WTC11 (cell line): ENCODE results near the gene SEPTIN10.
"Not testable (repeated sequence)": the region's sequence is repeated elsewhere in the genome, so short reads cannot be mapped to it uniquely, and the experiment has no call there.

Source experiments
- ATF1 ChIP-seq: sonication (generic); formaldehyde crosslinking; IDR thresholded peaks from 2 replicates; pipeline ENCODE4 v1.8.1; 2023; ENCODE audit warnings: mild to moderate bottlenecking, moderate library complexity, missing genetic modification reagents
- ELF4 ChIP-seq: sonication (generic); formaldehyde crosslinking; IDR thresholded peaks from 2 replicates; pipeline ENCODE4 v1.8.1; 2022; ENCODE audit warnings: low read depth, mild to moderate bottlenecking, moderate library complexity, missing genetic modification reagents
- OVOL2 ChIP-seq: fragments of 250-450 bp; sonication (Bioruptor Pico); IDR thresholded peaks from 2 replicates; pipeline ENCODE4 v1.9.0; 2021; ENCODE audit warnings: mild to moderate bottlenecking, borderline replicate concordance
- RELA ChIP-seq: sonication (generic); formaldehyde crosslinking; IDR thresholded peaks from 2 replicates; pipeline ENCODE4 v1.8.1; 2022; ENCODE audit warnings: missing genetic modification reagents, mild to moderate bottlenecking, borderline replicate concordance
- SMAD4 ChIP-seq: sonication (generic); formaldehyde crosslinking; IDR thresholded peaks from 2 replicates; pipeline ENCODE4 v1.8.0; 2022; ENCODE audit warnings: mild to moderate bottlenecking, missing genetic modification reagents
- TEAD4 ChIP-seq: sonication (generic); formaldehyde crosslinking; IDR thresholded peaks from 2 replicates; pipeline ENCODE4 v1.8.0; 2022; ENCODE audit warnings: mild to moderate bottlenecking, missing genetic modification reagents
- TF ChIP-seq, protein P1 (sequence below): fragments of 200-600 bp; IDR thresholded peaks from 2 replicates; pipeline ENCODE4 v1.8.0; 2022; ENCODE audit warnings: antibody characterized with exemption
- TF ChIP-seq, protein P2 (sequence below): sonication (generic); formaldehyde crosslinking; IDR thresholded peaks from 2 replicates; pipeline ENCODE4 v1.8.0; 2022; ENCODE audit warnings: mild to moderate bottlenecking, missing genetic modification reagents
- TF ChIP-seq, protein P3 (sequence below): sonication (generic); formaldehyde crosslinking; IDR thresholded peaks from 2 replicates; pipeline ENCODE4 v1.8.0; 2022; ENCODE audit warnings: mild to moderate bottlenecking, missing genetic modification reagents

DNA sequence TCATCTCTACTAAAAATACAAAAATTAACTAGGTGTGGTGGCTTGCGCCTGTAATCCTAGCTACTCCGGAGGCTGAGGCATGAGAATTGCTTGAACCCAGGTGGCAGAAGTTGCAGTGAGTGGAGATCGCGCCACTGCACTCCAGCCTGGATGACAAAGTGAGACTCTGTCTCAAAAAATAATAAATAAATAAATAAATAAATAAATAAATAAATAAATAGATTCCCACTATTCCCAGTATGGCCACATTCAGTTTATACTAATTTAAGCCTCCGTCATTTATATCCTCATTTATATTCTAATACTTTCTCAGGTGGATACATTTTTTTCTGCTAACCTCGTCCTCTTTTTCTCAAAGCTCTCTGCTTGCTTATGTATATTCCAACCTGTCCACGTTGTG, 14.6 kb upstream of the SEPTIN10 start:
- TF ChIP-seq, protein P1, sequence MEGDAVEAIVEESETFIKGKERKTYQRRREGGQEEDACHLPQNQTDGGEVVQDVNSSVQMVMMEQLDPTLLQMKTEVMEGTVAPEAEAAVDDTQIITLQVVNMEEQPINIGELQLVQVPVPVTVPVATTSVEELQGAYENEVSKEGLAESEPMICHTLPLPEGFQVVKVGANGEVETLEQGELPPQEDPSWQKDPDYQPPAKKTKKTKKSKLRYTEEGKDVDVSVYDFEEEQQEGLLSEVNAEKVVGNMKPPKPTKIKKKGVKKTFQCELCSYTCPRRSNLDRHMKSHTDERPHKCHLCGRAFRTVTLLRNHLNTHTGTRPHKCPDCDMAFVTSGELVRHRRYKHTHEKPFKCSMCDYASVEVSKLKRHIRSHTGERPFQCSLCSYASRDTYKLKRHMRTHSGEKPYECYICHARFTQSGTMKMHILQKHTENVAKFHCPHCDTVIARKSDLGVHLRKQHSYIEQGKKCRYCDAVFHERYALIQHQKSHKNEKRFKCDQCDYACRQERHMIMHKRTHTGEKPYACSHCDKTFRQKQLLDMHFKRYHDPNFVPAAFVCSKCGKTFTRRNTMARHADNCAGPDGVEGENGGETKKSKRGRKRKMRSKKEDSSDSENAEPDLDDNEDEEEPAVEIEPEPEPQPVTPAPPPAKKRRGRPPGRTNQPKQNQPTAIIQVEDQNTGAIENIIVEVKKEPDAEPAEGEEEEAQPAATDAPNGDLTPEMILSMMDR, result not testable (repeated sequence)
- TF ChIP-seq ELF4 (CRISPR knock-in tag); RELA (CRISPR knock-in tag); TEAD4 (CRISPR knock-in tag); ATF1; SMAD4 (CRISPR knock-in tag); OVOL2: not testable (repeated sequence)
- TF ChIP-seq, protein P2, sequence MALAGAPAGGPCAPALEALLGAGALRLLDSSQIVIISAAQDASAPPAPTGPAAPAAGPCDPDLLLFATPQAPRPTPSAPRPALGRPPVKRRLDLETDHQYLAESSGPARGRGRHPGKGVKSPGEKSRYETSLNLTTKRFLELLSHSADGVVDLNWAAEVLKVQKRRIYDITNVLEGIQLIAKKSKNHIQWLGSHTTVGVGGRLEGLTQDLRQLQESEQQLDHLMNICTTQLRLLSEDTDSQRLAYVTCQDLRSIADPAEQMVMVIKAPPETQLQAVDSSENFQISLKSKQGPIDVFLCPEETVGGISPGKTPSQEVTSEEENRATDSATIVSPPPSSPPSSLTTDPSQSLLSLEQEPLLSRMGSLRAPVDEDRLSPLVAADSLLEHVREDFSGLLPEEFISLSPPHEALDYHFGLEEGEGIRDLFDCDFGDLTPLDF (CRISPR knock-in tag), result not testable (repeated sequence)
- TF ChIP-seq, protein P3, sequence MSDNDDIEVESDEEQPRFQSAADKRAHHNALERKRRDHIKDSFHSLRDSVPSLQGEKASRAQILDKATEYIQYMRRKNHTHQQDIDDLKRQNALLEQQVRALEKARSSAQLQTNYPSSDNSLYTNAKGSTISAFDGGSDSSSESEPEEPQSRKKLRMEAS (CRISPR knock-in tag), result not testable (repeated sequence)
